Neural cell (in vitro differentiated cells): ENCODE measurements around the gene C22orf23. TPM values are rescaled to one million over a fixed set of nuclear protein-coding genes. Genes with fewer than 3 reads are reported as not detected.

Experiments used
- H2AFZ ChIP-seq: fragments of 200-600, 300-800 bp; sonication (generic), shearing (Covaris generic); 2 replicates; pipeline ENCODE4 v1.6.0; 2014; ENCODE audit warnings: low read depth, mild to moderate bottlenecking, antibody characterized with exemption, low read length, moderate library complexity
- H3F3A ChIP-seq: fragments of 200-600 bp; shearing (Covaris generic); 2 replicates; pipeline ENCODE4 v1.6.1; 2016; ENCODE audit warnings: mild to moderate bottlenecking, moderate library complexity, mixed read lengths, antibody characterized with exemption, low read length; ENCODE audit not compliant: insufficient read depth, poor library complexity, severe bottlenecking
- H3K27ac ChIP-seq: fragments of 200-600, 300-800 bp; sonication (generic), shearing (Covaris generic); 2 replicates; pipeline ENCODE4 v1.5.1; 2014; ENCODE audit warnings: mild to moderate bottlenecking, low read length, moderate library complexity
- H3K27me3 ChIP-seq: fragments of 300-800, 200-600 bp; sonication (generic), shearing (Covaris generic); 2 replicates; pipeline ENCODE4 v1.6.0; 2014; ENCODE audit warnings: mild to moderate bottlenecking, low read depth, low read length, moderate library complexity; ENCODE audit not compliant: insufficient read depth
- H3K36me3 ChIP-seq: fragments of 300-800, 200-600 bp; sonication (generic), shearing (Covaris generic); 2 replicates; pipeline ENCODE4 v1.5.1; 2014; ENCODE audit warnings: mild to moderate bottlenecking, antibody characterized with exemption, low read length, moderate library complexity; ENCODE audit not compliant: insufficient read depth
- H3K4me2 ChIP-seq: fragments of 300-800, 200-600 bp; sonication (generic), shearing (Covaris generic); 2 replicates; pipeline ENCODE4 v1.6.0; 2014; ENCODE audit warnings: mild to moderate bottlenecking, low read length
- H3K4me3 ChIP-seq: fragments of 300-800, 200-600 bp; sonication (generic), shearing (Covaris generic); 2 replicates; pipeline ENCODE4 v1.5.1; 2014; ENCODE audit warnings: mild to moderate bottlenecking, low read length, moderate library complexity
- H3K79me2 ChIP-seq: fragments of 200-600 bp; shearing (Covaris generic); replicated peaks from 2 replicates; pipeline ENCODE4 v1.6.0; 2014; ENCODE audit warnings: mild to moderate bottlenecking, low read length, moderate library complexity; ENCODE audit not compliant: insufficient read depth
- H3K9ac ChIP-seq: fragments of 300-800, 200-600 bp; sonication (generic), shearing (Covaris generic); 2 replicates; pipeline ENCODE4 v1.6.1; 2016; ENCODE audit warnings: mild to moderate bottlenecking, low read length, mixed read lengths
- H3K9me2 ChIP-seq: fragments of 200-600 bp; shearing (Covaris generic); 2 replicates; pipeline ENCODE4 v1.6.1; 2016; ENCODE audit warnings: mild to moderate bottlenecking, low read length, mixed read lengths; ENCODE audit not compliant: insufficient read depth
- H3K9me3 ChIP-seq: fragments of 200-600, 300-800 bp; sonication (generic), shearing (Covaris generic); 2 replicates; pipeline ENCODE4 v1.6.1; 2016; ENCODE audit warnings: mild to moderate bottlenecking, mixed run types, low read length, moderate library complexity, mixed read lengths
- H4K20me1 ChIP-seq: fragments of 200-600 bp; shearing (Covaris generic); 2 replicates; pipeline ENCODE4 v1.6.1; 2016; ENCODE audit warnings: mild to moderate bottlenecking, mixed run types; ENCODE audit not compliant: insufficient read depth
- EP300 ChIP-seq: fragments of 450-650 bp; conservative IDR thresholded peaks from 2 replicates; pipeline ENCODE4 v1.6.1; 2014; ENCODE audit warnings: antibody characterized with exemption, mild to moderate bottlenecking, moderate library complexity; ENCODE audit not compliant: poor library complexity, severe bottlenecking
- EZH2 ChIP-seq: fragments of 200-600, 300-800 bp; shearing (Covaris generic), sonication (generic); IDR thresholded peaks from 2 replicates; pipeline ENCODE4 v1.6.1; 2014; ENCODE audit warnings: antibody characterized with exemption, low read length, borderline replicate concordance, mild to moderate bottlenecking; ENCODE audit not compliant: insufficient read depth, poor library complexity, severe bottlenecking
- MXI1 ChIP-seq: fragments of 450-650 bp; conservative IDR thresholded peaks from 2 replicates; pipeline ENCODE4 v1.6.1; 2014; ENCODE audit warnings: antibody characterized with exemption, mild to moderate bottlenecking; ENCODE audit not compliant: poor library complexity, severe bottlenecking
- POLR2AphosphoS5 ChIP-seq: IDR thresholded peaks from 2 replicates; pipeline ENCODE4 v1.6.1; 2012
- RAD21 ChIP-seq: fragments of 450-650 bp; conservative IDR thresholded peaks from 2 replicates; pipeline ENCODE4 v1.6.1; 2014; ENCODE audit warnings: antibody characterized with exemption, mild to moderate bottlenecking, moderate library complexity
- REST ChIP-seq: IDR thresholded peaks from 2 replicates; pipeline ENCODE4 v1.6.1; 2012; ENCODE audit warnings: borderline replicate concordance
- SMC3 ChIP-seq: fragments of 450-650 bp; conservative IDR thresholded peaks from 2 replicates; pipeline ENCODE4 v1.6.1; 2014; ENCODE audit warnings: antibody characterized with exemption, mild to moderate bottlenecking, moderate library complexity; ENCODE audit not compliant: poor library complexity
- TAF1 ChIP-seq: IDR thresholded peaks from 2 replicates; pipeline ENCODE4 v1.6.1; 2012; ENCODE audit warnings: low read depth
- polyA plus RNA-seq: library from polyadenylated mRNA; depleted of rRNA; stranded (reverse); fragments of >200 nt; gene quantifications from 2 replicates; pipeline ENCODE4 v1.2.3, GENCODE V29; 2014
- TF ChIP-seq, protein P1 (sequence below): fragments of 450-650 bp; IDR thresholded peaks from 2 replicates; pipeline ENCODE4 v1.5.1; 2014; ENCODE audit warnings: antibody characterized with exemption, mild to moderate bottlenecking, moderate library complexity; ENCODE audit not compliant: poor library complexity, severe bottlenecking

Gene C22orf23
- polyA plus RNA-seq, 1 donor from 2014 or later = 1.3 TPM

GRCh38 chr22:37985751-37986281 is 32.4 kb upstream of the C22orf23 start:
- Histone ChIP-seq H3K79me2 (no peaks in the 10 kb centered on the region), H3K9me2 (no peaks in the 10 kb centered on the region), H3K9me3 (no peaks in the 10 kb centered on the region), H3K4me2 (no peak overlapping the region), H3K27me3 (peaks cover 4% of the 10 kb centered on the region), H3K27ac (no peak overlapping the region), H3K4me3 (no peak overlapping the region), H4K20me1 (no peaks in the 10 kb centered on the region), H3F3A (no peaks in the 10 kb centered on the region), H3K9ac (no peak overlapping the region), H2AFZ (no peak overlapping the region), H3K36me3 (no peaks in the 10 kb centered on the region)
- no peak for TF ChIP-seq EZH2
- no peak for TF ChIP-seq RAD21
- TF ChIP-seq SMC3 = no peak
- TF ChIP-seq TAF1 = no peak
- TF ChIP-seq, protein P1, sequence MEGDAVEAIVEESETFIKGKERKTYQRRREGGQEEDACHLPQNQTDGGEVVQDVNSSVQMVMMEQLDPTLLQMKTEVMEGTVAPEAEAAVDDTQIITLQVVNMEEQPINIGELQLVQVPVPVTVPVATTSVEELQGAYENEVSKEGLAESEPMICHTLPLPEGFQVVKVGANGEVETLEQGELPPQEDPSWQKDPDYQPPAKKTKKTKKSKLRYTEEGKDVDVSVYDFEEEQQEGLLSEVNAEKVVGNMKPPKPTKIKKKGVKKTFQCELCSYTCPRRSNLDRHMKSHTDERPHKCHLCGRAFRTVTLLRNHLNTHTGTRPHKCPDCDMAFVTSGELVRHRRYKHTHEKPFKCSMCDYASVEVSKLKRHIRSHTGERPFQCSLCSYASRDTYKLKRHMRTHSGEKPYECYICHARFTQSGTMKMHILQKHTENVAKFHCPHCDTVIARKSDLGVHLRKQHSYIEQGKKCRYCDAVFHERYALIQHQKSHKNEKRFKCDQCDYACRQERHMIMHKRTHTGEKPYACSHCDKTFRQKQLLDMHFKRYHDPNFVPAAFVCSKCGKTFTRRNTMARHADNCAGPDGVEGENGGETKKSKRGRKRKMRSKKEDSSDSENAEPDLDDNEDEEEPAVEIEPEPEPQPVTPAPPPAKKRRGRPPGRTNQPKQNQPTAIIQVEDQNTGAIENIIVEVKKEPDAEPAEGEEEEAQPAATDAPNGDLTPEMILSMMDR = no peak

DNA sequence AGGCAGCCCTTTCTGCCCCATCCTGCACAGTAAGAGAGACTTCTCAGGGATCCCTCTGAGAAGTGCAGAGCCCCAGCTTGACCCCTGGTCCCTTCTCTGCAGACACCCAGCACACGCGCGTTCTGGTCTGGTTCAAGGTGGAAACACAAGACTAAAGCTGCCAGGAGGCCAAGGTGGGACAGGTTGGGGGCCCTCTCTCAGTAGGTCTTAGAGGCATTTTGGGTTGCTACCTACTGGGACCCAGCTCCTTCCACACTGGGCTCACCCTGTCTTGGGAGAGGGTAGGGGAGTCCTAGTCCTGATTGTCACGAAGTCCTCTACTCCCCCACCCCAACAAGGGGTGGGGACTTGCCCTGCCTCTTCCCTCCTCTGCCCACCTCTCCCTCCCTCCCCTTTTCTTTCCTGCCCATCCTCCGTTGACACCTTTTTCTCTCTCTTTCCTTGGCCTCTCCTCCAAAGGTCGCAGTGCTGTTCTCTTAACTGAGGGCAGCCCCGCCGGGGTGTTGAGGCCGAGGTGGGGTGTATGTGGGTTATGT is 31.7 kb upstream of the C22orf23 start:
- Histone ChIP-seq H3K4me3 (no peak overlapping the region), H3K9ac (no peak overlapping the region), H3K79me2 (no peaks in the 10 kb centered on the region), H3F3A (no peaks in the 10 kb centered on the region), H3K27ac (no peak overlapping the region), H3K9me2 (no peaks in the 10 kb centered on the region), H3K9me3 (no peaks in the 10 kb centered on the region), H3K36me3 (no peaks in the 10 kb centered on the region), H4K20me1 (no peaks in the 10 kb centered on the region), H2AFZ (no peak overlapping the region), H3K27me3 (peaks cover 4% of the 10 kb centered on the region), H3K4me2 (no peak overlapping the region)
- TF ChIP-seq SMC3 (no peak), EP300 (no peak), MXI1 (no peak), REST (no peak), TAF1 (no peak), EZH2 (no peak), POLR2AphosphoS5 (no peak), RAD21 (no peak)
- TF ChIP-seq, protein P1 = no peak
